HG03175 (cell line): ENCODE results near the gene GINS3.
"Not testable (repeated sequence)": the region's sequence is repeated elsewhere in the genome, so short reads cannot be mapped to it uniquely, and the experiment has no call there.

Experiments used
- ATAC-seq: cut with Tn5 transposase; IDR thresholded peaks from one replicate; pipeline ENCODE4 v1.9.1; 2021; ENCODE audit warnings: mild to moderate bottlenecking, moderate library complexity; ENCODE audit not compliant: unreplicated experiment

The GINS3 gene

DNA sequence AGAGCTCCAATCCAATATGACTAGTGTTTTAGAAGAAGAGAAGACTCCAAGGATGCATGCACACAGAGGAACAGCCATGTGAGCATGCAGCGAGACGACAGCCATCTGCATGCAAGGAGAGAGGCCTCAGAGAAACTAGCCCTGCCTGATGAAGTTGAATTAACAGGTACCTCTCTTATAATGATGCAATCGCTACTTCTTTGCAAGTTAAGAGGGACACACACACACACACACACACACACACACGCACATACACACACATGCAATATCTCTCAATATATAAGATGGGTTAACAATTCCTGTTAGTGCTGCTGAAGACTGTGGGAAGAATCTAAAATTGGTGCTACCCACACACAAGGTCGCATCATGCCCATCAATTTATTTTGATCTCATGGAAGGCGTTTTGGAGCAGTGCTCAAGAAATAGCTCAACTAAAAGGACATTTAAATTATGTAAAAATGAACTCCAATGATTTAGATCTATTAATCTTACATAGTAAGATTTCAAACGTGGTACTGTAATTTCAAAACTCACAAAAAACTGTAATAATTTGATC, 7.0 kb upstream of the GINS3 start:
- no peak for ATAC-seq

DNA sequence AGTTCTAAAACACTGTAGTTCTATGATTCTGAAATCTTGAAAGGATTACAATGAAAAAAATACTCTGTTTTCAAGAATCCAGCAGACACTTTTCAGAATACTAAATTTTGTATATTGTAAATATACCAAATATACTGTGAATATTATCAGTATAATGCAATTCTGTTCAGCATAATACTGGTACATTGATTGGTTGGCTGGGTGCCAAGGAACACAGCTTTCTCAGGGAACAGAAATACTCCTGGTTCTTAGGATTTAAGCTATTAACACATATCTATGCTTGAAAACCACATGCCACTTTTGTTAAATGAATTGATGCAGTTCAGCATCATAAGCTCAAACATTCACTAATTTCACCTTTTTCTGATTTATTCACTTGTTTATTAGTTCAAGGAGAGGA, 2.5 kb upstream of the GINS3 start:
- no peak for ATAC-seq

DNA sequence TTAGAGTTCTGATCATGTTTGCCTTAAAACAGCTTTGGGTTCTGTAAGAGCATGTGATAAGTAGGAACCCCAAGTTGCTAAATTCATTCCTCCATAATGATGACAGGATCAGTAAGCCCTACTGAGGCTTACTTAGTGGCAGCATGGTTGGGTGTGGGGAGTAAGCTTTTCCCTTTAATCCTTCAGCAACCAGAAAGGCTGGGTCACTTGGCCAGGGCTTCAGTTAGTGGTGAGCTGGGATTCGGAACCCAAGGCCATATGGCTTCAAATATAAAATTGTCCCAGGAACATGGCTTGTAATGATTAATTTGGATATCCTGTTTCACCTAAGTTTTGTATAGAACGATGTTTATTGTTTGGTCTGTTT, 850 bp downstream of the GINS3 start:
- ATAC-seq: peak; percentile 22

DNA sequence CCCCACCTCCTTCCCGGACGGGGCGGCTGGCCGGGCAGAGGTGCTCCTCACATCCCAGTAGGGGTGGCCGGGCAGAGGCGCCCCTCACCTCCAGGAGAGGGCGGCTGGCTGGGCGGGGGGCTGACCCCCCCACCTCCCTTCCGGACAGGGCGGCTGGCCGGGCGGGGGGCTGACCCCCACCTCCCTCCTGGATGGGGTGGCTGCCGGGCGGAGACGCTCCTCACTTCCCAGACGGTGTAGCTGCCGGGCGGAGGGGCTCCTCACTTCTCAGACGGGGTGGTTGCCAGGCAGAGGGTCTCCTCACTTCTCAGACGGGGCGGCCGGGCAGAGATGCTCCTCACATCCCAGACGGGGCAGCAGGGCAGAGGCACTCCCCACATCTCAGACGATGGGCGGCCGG, 4.6 kb downstream of the GINS3 start:
- not testable (repeated sequence) for ATAC-seq

DNA sequence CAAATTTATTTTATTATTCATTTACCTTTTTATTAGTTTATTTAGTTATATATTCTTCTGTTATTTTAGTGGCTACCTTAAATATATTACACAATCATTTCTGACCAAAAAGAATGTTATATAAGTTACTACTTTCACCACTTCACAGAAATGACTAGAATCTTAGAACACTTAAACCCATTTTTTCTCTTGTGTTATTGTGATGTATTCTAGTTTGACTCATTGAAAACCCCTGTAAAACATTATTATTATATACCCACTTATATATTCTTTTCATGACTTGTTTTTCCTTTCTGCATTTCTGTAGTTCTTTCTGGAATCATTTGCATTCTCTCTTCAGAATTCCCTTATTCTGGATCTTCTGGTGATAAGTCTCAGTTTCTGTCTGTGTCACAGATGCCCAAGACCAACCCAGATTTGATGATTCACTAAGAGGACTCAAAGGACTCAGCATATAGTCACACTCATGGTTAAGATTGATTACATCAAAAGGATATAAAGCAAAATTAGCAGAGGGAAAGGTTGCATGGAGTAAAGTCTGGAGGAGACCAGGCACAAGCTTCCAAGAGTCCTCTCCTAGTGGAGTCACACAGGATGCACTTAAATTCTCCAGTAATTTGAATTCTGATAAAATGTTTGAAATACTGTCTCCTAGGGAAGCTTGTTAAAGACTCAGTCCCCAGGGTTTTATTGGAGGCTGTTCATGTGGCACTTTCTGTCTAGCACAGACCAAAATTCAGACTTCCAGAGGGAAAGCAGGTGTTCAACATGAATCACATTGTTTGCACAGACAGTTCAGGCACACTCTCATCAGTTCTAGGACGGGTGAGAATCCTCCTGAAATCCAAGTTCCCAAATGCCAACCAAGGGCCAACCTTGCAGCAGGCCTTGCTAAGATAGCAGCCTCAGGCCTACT, 7.7 kb downstream of the GINS3 start:
- ATAC-seq: no peak

DNA sequence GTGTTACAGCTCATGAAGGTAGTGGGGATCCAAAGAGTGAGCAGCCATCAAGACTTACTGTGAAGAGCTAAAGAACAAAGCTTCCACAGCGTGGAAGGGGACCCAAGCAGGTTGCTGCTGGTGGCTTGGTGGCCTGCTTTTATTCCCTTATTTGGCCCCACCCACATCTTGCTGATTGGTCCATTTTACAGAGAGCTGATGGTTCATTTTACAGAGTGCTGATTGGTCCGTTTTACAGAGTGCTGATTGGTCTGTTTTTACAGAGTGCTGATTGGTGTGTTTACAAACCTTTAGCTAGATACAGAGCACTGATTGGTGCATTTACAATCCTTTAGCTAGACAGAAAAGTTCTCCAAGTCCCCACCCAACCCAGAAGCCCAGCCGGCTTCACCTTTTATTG, 9.0 kb downstream of the GINS3 start:
- ATAC-seq: not testable (repeated sequence)

DNA sequence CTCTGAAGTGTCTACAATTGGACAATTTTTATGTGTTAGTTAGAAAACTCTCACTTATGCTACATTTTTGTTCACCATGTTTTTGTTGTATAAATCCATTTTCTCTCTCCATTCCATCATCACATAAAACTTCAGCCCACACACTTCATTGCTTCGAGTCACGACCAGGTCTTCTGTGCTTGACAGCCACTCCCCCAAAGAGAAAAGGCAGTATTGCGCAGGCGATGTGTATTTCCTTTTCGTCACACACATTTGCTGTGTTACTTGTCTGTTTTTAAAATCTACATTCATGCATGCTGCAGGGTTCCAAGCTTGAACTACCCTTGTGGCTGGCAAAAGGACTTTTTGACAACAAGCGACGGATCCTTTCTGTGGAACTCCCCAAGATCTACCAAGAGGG, 10.5 kb downstream of the GINS3 start:
- no peak for ATAC-seq

DNA sequence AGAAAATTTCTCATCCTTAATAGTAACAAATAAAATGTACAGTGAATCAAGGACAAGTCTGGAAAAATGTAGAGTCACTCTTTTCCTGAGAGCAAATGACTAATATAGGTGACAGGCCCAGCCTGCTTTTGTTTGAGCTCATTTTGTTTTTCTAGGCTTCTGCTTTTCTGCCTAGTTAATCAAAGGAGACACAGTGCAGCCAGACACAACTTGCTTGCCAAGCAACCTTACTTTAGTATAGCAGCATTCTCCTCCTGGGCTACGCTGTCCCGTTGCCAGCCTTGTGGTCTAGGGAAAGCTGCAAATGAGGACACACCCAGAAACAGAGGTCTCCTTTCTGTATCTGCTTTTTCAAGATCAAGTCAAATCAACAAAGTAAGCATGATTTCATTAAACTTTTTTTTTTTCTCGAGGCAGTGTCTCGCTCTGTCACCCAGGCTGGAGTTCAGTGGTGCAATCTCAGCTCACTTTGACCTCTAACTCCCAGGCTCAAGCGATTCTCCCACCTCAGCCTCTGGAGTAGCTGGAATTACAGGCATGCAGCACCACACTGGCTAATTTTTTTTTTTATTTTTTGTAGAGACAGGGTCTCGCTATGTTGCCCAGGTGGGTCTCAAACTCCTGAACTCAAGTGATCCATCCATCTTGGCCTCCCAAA, 17.2 kb downstream of the GINS3 start:
- ATAC-seq: no peak

DNA sequence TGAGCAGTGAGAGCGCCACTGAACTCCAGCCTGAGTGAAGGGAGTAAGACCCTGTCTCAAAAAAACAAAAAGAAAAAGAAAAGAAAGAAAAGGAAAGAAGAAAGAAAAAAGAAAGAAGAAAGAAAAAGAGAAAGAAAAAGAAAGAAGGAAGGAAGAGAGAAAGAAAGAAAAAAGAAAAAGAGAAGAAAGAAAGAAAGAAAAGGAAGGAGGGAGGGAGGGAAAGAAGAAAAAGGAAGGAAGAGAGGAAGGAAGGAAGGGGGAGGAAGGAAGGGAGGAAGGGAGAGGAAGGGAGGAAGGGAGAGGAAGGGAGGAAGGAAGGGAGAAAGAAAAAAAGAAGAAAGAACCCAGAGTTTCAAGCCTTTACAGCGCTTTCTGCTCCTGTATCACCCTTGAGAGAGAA, 19.1 kb downstream of the GINS3 start:
- no peak for ATAC-seq

DNA sequence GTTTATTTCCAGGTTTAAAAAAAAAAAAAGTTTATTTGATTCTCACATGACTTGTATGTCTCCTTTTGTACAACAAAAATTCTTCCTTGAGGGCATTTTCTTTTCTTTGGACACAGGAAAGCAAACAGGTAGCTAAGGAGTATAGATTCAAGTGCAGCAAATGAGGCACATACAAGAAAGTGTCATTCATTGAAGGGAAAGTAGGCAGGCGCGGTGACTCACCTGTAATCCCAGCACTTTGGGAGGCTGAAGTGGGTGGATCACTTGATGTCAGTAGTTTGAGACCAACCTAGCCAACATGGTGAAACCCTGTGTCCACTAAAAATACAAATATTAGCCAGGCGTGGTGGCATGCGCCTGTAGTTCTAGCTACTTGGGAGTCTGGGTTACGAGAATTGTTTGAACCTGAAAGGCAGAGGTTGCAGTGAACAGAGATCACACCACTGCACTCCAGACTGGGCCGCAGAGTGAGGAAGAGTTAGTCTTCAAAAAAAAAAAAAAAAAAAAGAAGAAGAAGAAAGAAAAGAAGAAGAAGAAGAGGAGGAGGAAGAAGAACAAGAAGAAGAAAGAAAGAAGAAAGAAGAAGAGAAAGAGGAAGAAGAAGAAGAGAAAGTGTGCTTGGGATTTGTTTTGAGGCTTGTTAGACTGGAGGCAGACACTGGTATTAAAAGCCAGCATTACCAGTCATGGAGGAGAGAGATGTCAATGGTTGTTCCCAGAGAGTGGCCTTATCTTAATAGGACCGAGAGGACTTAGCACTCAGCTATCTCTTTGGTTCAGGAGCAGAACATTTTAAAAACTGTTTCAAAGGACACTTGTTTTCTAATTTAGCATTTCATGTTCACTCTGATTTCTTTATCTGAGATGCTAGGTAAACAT, 19.7 kb downstream of the GINS3 start:
- no peak for ATAC-seq

DNA sequence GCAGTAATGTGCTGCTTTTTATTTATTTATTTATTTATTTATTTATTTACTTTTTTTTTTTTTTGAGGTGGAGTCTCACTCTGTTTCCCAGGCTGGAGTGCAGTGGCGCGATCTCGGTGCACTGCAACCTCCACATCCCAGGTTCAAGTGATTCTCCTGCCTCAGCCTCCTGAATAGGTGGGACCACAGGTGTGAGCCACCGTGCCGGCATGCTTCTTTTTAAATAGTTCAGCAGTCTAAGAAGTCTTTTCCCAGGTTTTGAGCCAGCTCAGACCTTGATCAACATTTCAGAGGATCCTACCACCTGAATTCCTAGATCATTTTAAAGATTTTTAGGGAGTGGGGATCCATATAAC, 20.3 kb downstream of the GINS3 start:
- ATAC-seq: not testable (repeated sequence)

DNA sequence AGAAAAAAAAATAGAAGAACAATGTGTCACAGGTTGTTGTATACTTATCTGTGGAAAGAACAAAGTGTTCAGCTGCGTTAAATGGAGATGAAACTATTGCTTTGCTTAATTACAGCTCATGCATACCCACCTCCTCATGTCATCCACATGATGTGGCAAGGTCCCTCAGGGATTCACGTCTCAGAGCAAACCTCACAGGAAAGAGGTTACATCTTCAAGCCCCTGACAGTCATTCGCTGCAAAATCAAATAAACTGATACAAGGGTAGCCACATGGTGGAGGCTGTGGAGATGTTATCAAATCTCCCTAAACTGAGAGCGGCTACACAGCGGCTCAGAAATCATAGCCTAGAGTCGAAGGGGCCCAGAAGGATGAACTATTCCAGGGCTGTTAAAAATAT, 21.1 kb downstream of the GINS3 start:
- no peak for ATAC-seq

DNA sequence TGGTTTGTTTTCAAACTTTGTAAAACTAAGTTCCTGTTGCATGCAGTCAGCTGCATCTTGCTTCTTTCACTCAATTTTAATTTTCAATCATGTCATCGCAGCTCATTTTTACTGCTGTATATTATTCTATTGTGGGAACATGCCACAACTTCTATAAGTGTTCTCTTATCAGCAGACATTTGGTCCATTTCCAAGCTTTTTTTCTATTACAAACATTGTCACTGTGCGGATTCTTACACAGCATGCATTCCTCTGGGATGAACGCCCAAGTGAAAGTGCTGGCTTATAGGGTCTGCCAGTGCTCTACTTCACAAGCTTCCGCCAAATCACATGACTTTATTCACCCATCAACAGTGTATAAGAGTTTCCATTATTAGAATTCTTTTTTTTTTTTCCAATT, 22.7 kb downstream of the GINS3 start:
- ATAC-seq: no peak

DNA sequence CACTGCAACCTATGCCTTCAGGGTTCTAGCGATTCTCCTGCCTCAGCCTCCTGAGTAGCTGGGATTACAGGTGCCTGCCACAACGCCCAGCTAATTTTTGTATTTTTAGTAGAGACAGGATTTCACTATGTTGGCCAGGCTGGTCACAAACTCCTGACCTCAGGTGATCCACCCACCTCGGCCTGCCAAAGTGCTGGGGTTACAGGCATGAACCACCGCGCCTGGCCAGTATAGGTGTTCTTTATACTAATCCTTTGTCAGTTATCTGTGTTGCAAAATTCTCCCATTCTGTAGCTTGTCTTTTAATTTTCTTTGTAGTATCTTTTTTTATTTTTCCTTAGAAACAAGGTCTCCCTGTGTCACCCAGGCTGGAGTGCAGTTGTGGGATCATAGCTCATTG, 23.7 kb downstream of the GINS3 start:
- ATAC-seq: not testable (repeated sequence)

DNA sequence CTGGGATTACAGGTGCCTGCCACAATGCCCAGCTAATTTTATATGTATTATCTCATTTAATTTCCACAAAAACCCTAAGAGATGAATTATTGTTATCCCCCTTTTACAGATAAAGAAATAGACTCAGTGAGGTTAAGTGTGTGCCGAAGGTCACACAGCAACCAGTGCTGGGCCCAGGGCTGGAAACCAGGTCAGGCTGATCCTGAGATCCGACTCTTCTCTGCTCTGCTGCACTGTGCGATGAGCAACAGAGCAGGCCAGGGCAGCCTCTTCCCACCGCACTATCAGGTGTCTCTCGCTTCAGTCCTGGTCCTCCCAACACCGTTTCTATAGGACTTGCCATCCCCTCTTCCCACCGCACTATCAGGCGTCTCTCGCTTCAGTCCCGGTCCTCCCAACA, 24.8 kb downstream of the GINS3 start:
- ATAC-seq: no peak

DNA sequence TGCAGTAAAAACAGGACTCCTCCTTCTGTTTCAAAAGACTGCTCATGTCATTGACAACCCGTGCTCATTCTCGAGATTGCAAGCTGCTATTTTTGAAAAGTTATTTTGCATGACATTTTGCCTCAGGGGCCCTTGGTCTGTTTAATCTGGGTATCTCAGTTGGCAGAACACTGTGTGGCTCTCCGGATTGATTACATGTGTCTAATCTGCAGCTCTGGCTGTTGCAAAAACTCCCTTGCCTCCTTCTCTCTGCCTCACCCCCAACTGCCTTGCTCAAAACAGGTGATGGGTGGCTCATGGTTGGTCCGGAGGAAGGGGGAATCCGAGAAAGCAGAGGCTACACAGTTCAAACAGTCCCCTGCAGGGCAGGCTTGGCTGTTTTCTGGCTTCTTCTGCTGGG, 25.3 kb downstream of the GINS3 start:
- ATAC-seq: no peak

DNA sequence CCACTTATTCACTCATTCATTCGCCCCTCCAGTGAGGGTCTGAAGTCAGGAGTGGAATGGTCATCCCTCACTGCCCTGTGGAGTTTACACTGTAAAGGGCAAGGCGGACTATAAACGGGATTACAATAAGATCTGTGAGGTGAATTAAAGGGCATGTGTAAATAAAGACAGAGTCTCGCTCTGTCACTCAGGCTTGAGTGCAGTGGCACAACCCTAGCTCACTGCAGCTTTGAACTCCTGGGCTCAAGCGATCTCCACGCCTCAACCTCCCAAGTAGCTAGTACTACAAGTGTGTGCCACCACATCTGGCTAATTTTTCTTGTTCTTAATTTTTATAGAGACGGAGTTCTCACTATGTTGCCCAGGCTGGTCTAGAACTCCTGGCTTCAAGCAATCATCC, 25.8 kb downstream of the GINS3 start:
- ATAC-seq: no peak

DNA sequence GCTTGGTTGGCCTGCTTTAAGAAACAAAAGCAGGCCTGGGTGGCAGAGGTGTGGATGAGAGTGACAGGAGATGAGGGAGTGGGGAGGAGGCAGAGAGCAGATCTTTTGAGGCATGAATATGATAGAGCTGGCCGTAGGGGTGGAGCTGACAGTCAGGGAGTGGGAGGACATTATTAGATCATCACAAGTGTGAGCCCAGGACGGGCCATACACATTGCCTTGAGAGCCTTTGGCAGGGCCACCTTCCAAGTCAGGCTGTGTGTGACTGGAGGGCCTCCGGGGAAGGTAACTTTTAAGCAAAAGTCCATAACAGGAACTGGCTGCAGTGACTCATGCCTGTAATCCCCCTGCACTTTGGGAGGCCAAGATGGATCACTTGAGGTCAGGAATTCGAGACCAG, 26.3 kb downstream of the GINS3 start:
- peak; percentile 48 for ATAC-seq

DNA sequence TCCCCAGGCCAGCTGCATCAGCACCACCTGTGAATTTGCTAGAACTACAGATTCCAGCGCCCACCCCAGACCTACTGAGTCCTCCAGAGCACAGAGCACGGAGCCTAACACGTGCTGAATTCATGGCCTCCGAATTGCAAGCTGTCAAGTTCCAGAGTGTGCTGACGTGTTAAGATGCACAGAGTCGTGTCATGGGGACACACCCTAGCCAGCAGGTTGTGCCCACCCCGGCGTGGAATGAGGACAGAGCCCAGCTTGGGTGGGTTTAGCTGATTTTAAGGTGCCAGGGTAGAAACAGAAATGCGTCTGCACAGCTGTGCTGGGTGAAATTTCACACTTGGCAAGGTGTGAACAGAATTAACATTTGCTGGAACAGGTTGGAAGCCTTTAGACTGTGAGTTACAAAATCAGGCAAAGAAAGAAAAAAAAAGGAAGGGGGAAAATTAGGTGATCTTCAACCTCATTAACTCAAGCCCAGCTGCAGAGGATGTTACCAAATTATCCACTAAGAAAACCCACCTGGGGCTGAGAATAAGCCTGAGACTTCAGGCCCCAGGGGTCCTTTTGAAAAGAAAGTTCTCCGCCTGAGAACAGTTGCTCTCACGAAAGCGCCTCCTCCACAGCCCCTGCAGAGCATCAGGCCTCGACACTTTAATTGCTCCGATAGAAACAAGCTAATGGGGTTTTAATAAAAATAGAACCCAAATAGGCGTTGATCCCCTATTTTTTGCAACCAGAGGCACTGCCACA, 27.1 kb downstream of the GINS3 start:
- no peak for ATAC-seq

DNA sequence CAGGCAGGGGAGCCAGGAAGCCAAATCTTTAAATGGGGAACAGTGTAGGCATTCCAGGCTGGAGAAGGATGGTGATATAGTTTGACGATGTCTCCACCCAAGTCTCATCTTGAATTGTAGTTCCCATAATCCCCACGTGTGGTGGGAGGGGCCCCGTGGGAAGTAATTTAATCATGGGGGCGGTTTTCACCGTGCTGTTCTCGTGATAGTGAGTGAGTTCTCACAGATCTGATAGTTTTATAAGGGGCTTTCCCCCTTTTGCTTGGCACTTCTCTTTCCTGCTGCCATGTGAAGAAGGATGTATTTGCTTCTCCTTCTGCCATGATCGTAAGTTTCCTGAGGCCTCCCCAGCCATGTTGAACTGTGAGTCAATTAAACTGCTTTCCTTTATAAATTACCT, 28.8 kb downstream of the GINS3 start:
- ATAC-seq: no peak

DNA sequence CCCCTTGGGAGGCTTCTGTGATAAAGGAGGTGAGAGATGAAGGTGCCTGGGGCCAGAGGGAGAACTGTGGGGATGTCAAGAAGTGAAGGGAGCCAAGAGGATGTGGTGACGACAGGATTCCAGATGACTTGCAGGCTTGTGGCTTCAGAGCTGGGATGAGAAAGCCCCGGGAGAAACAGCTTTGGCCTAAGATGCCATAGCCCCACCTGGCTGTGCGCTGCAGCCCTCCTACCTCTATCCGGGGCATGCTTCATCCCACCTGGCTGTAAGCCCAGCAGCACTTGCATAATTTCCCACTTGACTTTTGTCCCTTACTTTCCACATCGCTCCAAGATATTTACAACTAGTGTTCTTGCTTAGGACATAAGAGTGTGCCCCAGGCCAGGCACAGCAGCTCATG, 29.3 kb downstream of the GINS3 start:
- ATAC-seq: no peak
